ENCODE measurements around the gene TNFRSF1A.
A peak's percentile ranks its signal among the peaks of the same experiment; 100 is the strongest.

The TNFRSF1A gene

GRCh38 chr12:6328945-6329702, 12.8 kb downstream of the TNFRSF1A start:
- Mint-ChIP-seq H3K27ac (no peak overlapping the region), H3K36me3 (peaks cover 9% of the 10 kb centered on the region), H3K4me3 (no peak overlapping the region), H3K9me3 (ENCODE audit: low read depth) (no peaks in the 10 kb centered on the region), H3K4me1 (ENCODE audit: low read depth) (peaks cover 49% of the 10 kb centered on the region), H3K27me3 (no peaks in the 10 kb centered on the region)

DNA sequence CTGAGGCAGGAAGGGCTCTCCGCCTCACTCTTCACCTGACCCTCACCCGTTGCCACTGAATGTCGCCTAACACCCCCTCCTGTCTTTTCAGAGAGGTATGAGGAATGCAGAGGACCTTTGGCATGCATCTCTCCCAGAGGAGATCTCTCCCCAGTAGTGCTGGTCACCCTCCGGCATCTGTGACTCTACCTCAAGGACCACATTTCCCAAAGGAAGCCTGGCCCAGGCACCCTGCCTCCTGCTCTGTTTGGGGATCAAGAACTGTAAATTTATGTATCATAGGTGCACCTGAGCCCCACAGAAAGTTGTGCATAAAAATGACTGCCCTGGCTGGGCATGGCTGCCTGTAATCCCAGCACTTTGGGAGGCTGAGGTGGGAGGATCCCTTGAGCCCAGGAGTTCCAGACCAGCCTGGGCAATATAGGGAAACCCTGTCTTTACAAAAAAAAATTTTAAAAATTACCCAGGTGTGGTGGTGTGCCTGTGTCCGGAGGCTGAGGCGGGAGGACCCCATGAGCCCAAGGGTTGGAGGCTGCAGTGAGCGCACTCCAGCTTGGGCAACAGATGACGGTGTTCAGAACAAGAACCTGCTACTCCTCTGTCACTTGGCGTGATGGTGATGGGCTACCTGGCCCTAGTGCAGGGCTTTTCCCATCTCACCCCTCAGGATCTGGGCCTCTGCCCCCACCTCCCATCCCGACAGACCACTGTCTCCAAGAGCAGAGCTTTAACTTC, 13.7 kb downstream of the TNFRSF1A start:
- Mint-ChIP-seq H3K4me3 (no peak overlapping the region), H3K9me3 (ENCODE audit: low read depth) (no peaks in the 10 kb centered on the region), H3K4me1 (ENCODE audit: low read depth) (peaks cover 49% of the 10 kb centered on the region), H3K27me3 (no peaks in the 10 kb centered on the region), H3K36me3 (peaks cover 9% of the 10 kb centered on the region), H3K27ac (peak overlapping the region; percentile 34)

DNA sequence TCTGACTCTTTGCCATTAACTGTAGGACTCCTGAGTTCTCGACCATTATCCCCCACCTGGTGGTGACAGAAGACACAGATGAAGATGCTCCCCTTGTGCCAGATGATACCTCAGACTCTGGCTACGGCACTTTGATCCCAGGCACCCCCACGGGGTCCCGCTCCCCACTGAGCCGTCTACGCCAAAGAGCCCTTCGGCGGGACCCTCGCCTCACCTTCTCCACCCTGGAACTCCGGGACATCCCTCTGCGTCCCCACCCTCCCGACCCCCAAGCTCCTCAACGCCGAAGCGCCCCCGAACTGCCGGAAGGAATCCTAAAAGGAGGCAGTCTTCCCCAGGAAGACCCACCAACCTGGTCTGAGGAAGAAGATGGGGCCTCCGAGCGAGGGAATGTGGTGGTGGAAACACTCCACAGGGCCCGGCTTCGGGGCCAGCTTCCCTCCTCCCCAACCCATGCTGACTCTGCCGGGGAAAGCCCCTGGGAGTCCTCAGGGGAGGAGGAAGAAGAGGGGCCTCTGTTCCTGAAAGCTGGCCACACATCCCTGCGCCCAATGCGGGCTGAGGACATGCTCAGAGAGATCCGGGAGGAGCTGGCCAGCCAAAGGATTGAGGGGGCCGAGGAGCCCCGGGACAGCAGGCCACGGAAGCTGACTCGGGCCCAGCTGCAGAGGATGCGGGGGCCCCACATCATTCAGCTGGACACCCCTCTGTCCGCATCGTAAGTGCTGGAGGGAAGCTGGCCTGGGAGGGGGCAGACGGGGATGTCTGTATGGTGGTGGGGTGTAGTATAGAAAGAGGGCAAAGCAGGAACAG, 14.4 kb downstream of the TNFRSF1A start:
- H3K9me3 Mint-ChIP-seq (ENCODE audit: low read depth) = no peaks in the 10 kb centered on the region
- peak overlapping the region; percentile 10 for H3K27ac Mint-ChIP-seq
- peaks cover 49% of the 10 kb centered on the region for H3K4me1 Mint-ChIP-seq (ENCODE audit: low read depth)
- H3K36me3 Mint-ChIP-seq = peaks cover 3% of the 10 kb centered on the region
- no peak overlapping the region for H3K4me3 Mint-ChIP-seq
- no peaks in the 10 kb centered on the region for H3K27me3 Mint-ChIP-seq

DNA sequence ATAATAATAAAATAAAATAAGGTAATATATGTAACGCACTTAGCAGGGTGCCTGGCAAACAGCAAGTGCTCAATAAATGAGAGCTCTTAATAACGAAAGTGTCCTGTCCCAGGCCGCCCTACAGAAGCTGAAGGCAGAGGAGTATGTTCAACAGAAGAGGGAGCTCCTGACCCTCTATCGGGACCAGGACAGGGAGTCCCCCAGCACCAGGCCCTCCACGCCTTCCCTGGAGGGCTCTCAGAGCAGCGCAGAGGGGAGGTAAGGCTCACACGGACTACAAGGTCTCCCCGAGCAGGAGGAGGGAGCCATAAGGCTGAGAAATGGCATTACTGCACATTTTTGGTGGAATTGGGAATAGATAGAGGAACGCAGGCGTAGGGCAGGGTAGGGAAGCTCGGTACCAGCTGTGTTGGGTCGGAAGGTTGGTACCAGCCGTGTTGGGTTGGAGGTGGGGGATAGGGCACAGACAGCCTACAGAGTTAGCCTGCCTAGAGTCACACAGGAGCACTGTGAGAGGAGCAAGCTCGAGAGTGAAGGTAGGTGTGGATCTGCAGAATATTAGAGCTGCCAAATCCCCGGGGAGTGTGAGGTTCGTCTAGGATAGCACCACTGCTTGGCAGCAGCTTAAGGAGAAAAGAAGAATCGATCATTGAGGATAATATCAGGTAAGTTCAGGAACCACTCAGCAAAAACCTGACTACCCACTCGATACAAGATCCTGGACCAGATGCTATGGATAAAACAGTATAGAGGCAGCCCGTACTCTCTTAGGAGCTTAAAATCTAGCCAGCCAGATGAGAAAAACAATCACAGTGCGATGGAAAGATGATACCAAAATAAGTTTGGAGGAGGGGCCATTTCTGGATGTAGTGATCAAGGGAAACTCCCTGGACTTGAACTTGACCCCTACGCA, 15.3 kb downstream of the TNFRSF1A start:
- peaks cover 3% of the 10 kb centered on the region for H3K36me3 Mint-ChIP-seq
- peaks cover 53% of the 10 kb centered on the region for H3K4me1 Mint-ChIP-seq (ENCODE audit: low read depth)
- no peaks in the 10 kb centered on the region for H3K9me3 Mint-ChIP-seq (ENCODE audit: low read depth)
- H3K4me3 Mint-ChIP-seq = no peak overlapping the region
- peak overlapping the region; percentile 84 for H3K27ac Mint-ChIP-seq
- no peaks in the 10 kb centered on the region for H3K27me3 Mint-ChIP-seq

GRCh38 chr12:6324936-6325750, 16.7 kb downstream of the TNFRSF1A start:
- H3K4me1 Mint-ChIP-seq (ENCODE audit: low read depth) = peaks cover 57% of the 10 kb centered on the region
- H3K27ac Mint-ChIP-seq = peak overlapping the region; percentile 87
- no peaks in the 10 kb centered on the region for H3K36me3 Mint-ChIP-seq
- no peak overlapping the region for H3K4me3 Mint-ChIP-seq
- H3K9me3 Mint-ChIP-seq (ENCODE audit: low read depth) = no peaks in the 10 kb centered on the region
- H3K27me3 Mint-ChIP-seq = no peaks in the 10 kb centered on the region

- Mint-ChIP-seq H3K27ac (peak overlapping the region; percentile 96), H3K4me1 (ENCODE audit: low read depth) (peaks cover 62% of the 10 kb centered on the region), H3K4me3 (peak overlapping the region; percentile 79), H3K27me3 (no peaks in the 10 kb centered on the region), H3K9me3 (ENCODE audit: low read depth) (no peaks in the 10 kb centered on the region), H3K36me3 (no peaks in the 10 kb centered on the region)
Observed at GRCh38 chr12:6323995-6324711, 17.7 kb downstream of the TNFRSF1A start.

DNA sequence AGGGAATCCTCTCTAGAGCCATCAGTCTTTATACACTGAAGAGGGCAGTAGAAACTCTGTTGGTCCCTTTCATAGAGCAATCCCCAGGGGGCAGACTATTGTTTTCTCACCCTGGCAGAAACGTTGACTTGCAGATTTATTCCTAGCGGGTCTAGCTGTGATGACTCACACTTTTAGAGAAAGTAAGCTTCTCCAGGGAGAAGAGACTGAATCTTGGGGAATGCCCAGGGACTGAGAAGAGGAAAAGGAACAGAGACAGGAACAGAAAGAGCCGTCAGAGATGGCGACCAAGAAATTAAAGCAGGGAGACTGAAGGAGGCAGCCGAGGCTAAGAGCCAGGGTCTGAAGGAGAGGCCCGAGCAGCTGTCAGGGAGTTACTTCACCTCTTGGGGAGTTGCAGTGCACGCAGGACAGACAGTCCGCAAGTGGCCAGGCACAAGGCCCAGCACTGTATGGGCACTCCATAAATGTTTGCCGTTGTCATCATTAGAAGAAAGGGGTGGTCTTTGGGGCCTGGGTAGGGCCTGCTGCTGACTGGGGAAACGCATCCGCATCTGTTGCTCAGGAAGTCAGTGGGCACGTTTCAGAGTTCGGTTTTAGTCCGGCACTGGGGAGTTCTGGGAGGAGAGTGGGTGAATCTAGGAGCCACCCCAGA, 18.4 kb downstream of the TNFRSF1A start:
- Mint-ChIP-seq H3K27me3 (no peaks in the 10 kb centered on the region), H3K27ac (peak overlapping the region; percentile 96), H3K9me3 (ENCODE audit: low read depth) (no peaks in the 10 kb centered on the region), H3K4me3 (peak overlapping the region; percentile 79), H3K36me3 (no peaks in the 10 kb centered on the region), H3K4me1 (ENCODE audit: low read depth) (peaks cover 66% of the 10 kb centered on the region)

- Mint-ChIP-seq H3K4me3 (peak overlapping the region; percentile 79), H3K36me3 (no peaks in the 10 kb centered on the region), H3K4me1 (ENCODE audit: low read depth) (peaks cover 71% of the 10 kb centered on the region)
Observed at GRCh38 chr12:6322969-6323339, 18.9 kb downstream of the TNFRSF1A start.

GRCh38 chr12:6322352-6322751, 19.5 kb downstream of the TNFRSF1A start:
- peaks cover 75% of the 10 kb centered on the region for H3K4me1 Mint-ChIP-seq (ENCODE audit: low read depth)
- no peaks in the 10 kb centered on the region for H3K27me3 Mint-ChIP-seq
- H3K27ac Mint-ChIP-seq = peak overlapping the region; percentile 96
- H3K9me3 Mint-ChIP-seq (ENCODE audit: low read depth) = no peaks in the 10 kb centered on the region
- H3K4me3 Mint-ChIP-seq = no peak overlapping the region
- no peaks in the 10 kb centered on the region for H3K36me3 Mint-ChIP-seq

More at GRCh38 chr12:6322969-6323339, 18.9 kb downstream of the TNFRSF1A start:
- Mint-ChIP-seq H3K27me3 (no peaks in the 10 kb centered on the region), H3K9me3 (ENCODE audit: low read depth) (no peaks in the 10 kb centered on the region), H3K27ac (peak overlapping the region; percentile 96)

GRCh38 chr12:6321905-6322304, 20.0 kb downstream of the TNFRSF1A start:
- no peaks in the 10 kb centered on the region for H3K27me3 Mint-ChIP-seq
- peak overlapping the region; percentile 96 for H3K27ac Mint-ChIP-seq
- peak overlapping the region; percentile 13 for H3K4me3 Mint-ChIP-seq
- no peaks in the 10 kb centered on the region for H3K9me3 Mint-ChIP-seq (ENCODE audit: low read depth)
- H3K36me3 Mint-ChIP-seq = no peaks in the 10 kb centered on the region
- H3K4me1 Mint-ChIP-seq (ENCODE audit: low read depth) = peaks cover 73% of the 10 kb centered on the region

GRCh38 chr12:6319446-6319845, 22.4 kb downstream of the TNFRSF1A start:
- Mint-ChIP-seq H3K9me3 (ENCODE audit: low read depth) (no peaks in the 10 kb centered on the region), H3K36me3 (no peaks in the 10 kb centered on the region), H3K27ac (no peak overlapping the region), H3K4me3 (no peak overlapping the region), H3K4me1 (ENCODE audit: low read depth) (peaks cover 53% of the 10 kb centered on the region), H3K27me3 (no peaks in the 10 kb centered on the region)

- no peak overlapping the region for H3K27ac Mint-ChIP-seq
- H3K27me3 Mint-ChIP-seq = no peaks in the 10 kb centered on the region
- H3K4me1 Mint-ChIP-seq (ENCODE audit: low read depth) = peaks cover 44% of the 10 kb centered on the region
- no peaks in the 10 kb centered on the region for H3K36me3 Mint-ChIP-seq
- peak overlapping the region; percentile 46 for H3K4me3 Mint-ChIP-seq
- no peaks in the 10 kb centered on the region for H3K9me3 Mint-ChIP-seq (ENCODE audit: low read depth)
Observed at GRCh38 chr12:6318440-6318879, 23.4 kb downstream of the TNFRSF1A start.
